ENCODE measurements around the gene CXXC1.
"Not testable (repeated sequence)": the region's sequence is repeated elsewhere in the genome, so short reads cannot be mapped to it uniquely, and the experiment has no call there.

CXXC1 gene

GRCh38 chr18:50298443-50299284, 11.2 kb upstream of the CXXC1 start:
- no peak overlapping the region for H3K9ac ChIP-seq (ENCODE audit: low read depth in 1 of 2, low read length in 2 of 2)
- H3K4me3 ChIP-seq (ENCODE audit: low read length in 2 of 2) = peak overlapping the region; percentile 67 to 79
- no peaks in the 10 kb centered on the region for H3K36me3 ChIP-seq (ENCODE audit: control insufficient read depth in 2 of 2, insufficient read depth in 2 of 2, low read length in 2 of 2)
- H3K27me3 ChIP-seq (ENCODE audit: control insufficient read depth in 2 of 2, insufficient read depth in 2 of 2, low read length in 2 of 2) = peaks cover 0 to 12% of the 10 kb centered on the region in 2 donors
- H3K27ac ChIP-seq (ENCODE audit: low read depth in 2 of 2, low read length in 2 of 2) = no peak overlapping the region
- no peaks in the 10 kb centered on the region for H3K9me3 ChIP-seq (ENCODE audit: control insufficient read depth in 2 of 2, low read length in 2 of 2)
- H3K4me1 ChIP-seq (ENCODE audit: control insufficient read depth in 2 of 2, insufficient read depth in 2 of 2, low read length in 2 of 2) = peaks cover 0 to 3% of the 10 kb centered on the region in 2 donors

GRCh38 chr18:50297621-50298442, 10.3 kb upstream of the CXXC1 start:
- peaks cover 0 to 3% of the 10 kb centered on the region in 2 donors for H3K4me1 ChIP-seq (ENCODE audit: control insufficient read depth in 2 of 2, insufficient read depth in 2 of 2, low read length in 2 of 2)
- H3K9me3 ChIP-seq (ENCODE audit: control insufficient read depth in 2 of 2, low read length in 2 of 2) = no peaks in the 10 kb centered on the region
- H3K4me3 ChIP-seq (ENCODE audit: low read length in 2 of 2) = peak overlapping the region; percentile 67 to 79
- H3K27ac ChIP-seq (ENCODE audit: low read depth in 2 of 2, low read length in 2 of 2) = no peak overlapping the region
- H3K9ac ChIP-seq (ENCODE audit: low read depth in 1 of 2, low read length in 2 of 2) = peak overlapping the region; percentile 26 to 41
- H3K36me3 ChIP-seq (ENCODE audit: control insufficient read depth in 2 of 2, insufficient read depth in 2 of 2, low read length in 2 of 2) = no peaks in the 10 kb centered on the region
- H3K27me3 ChIP-seq (ENCODE audit: control insufficient read depth in 2 of 2, insufficient read depth in 2 of 2, low read length in 2 of 2) = peaks cover 0 to 11% of the 10 kb centered on the region in 2 donors

- Histone ChIP-seq H3K4me1 (ENCODE audit: control insufficient read depth in 2 of 2, insufficient read depth in 2 of 2, low read length in 2 of 2) (peaks cover 0 to 3% of the 10 kb centered on the region in 2 donors), H3K9ac (ENCODE audit: low read depth in 1 of 2, low read length in 2 of 2) (no peak overlapping the region)
Observed at GRCh38 chr18:50293039-50293438, 5.5 kb upstream of the CXXC1 start.

GRCh38 chr18:50289108-50289443, 1.6 kb upstream of the CXXC1 start:
- H3K9me3 ChIP-seq (ENCODE audit: control insufficient read depth in 2 of 2, low read length in 2 of 2) = no peaks in the 10 kb centered on the region
- no peak overlapping the region for H3K9ac ChIP-seq (ENCODE audit: low read depth in 1 of 2, low read length in 2 of 2)
- H3K27ac ChIP-seq (ENCODE audit: low read depth in 2 of 2, low read length in 2 of 2) = no peak overlapping the region
- no peaks in the 10 kb centered on the region for H3K27me3 ChIP-seq (ENCODE audit: control insufficient read depth in 2 of 2, insufficient read depth in 2 of 2, low read length in 2 of 2)
- peaks cover 9 to 14% of the 10 kb centered on the region in 2 donors for H3K4me1 ChIP-seq (ENCODE audit: control insufficient read depth in 2 of 2, insufficient read depth in 2 of 2, low read length in 2 of 2)
- peaks cover 11 to 17% of the 10 kb centered on the region in 2 donors for H3K36me3 ChIP-seq (ENCODE audit: control insufficient read depth in 2 of 2, insufficient read depth in 2 of 2, low read length in 2 of 2)
- no peak overlapping the region for H3K4me3 ChIP-seq (ENCODE audit: low read length in 2 of 2)

More at GRCh38 chr18:50293039-50293438, 5.5 kb upstream of the CXXC1 start:
- H3K27me3 ChIP-seq (ENCODE audit: control insufficient read depth in 2 of 2, insufficient read depth in 2 of 2, low read length in 2 of 2) = no peaks in the 10 kb centered on the region
- H3K27ac ChIP-seq (ENCODE audit: low read depth in 2 of 2, low read length in 2 of 2) = no peak overlapping the region
- H3K4me3 ChIP-seq (ENCODE audit: low read length in 2 of 2) = no peak overlapping the region
- H3K9me3 ChIP-seq (ENCODE audit: control insufficient read depth in 2 of 2, low read length in 2 of 2) = no peaks in the 10 kb centered on the region
- H3K36me3 ChIP-seq (ENCODE audit: control insufficient read depth in 2 of 2, insufficient read depth in 2 of 2, low read length in 2 of 2) = no peaks in the 10 kb centered on the region

- H3K9me3 ChIP-seq (ENCODE audit: control insufficient read depth in 2 of 2, low read length in 2 of 2); H3K27me3 ChIP-seq (ENCODE audit: control insufficient read depth in 2 of 2, insufficient read depth in 2 of 2, low read length in 2 of 2): not testable (repeated sequence)
- H3K4me1 ChIP-seq (ENCODE audit: control insufficient read depth in 2 of 2, insufficient read depth in 2 of 2, low read length in 2 of 2) = peaks cover 9 to 14% of the 10 kb centered on the region in 2 donors
- H3K4me3 ChIP-seq (ENCODE audit: low read length in 2 of 2) = peak overlapping the region; percentile 83 to 99
- peak overlapping the region; percentile 92 to 93 for H3K9ac ChIP-seq (ENCODE audit: low read depth in 1 of 2, low read length in 2 of 2)
- peaks cover 17 to 23% of the 10 kb centered on the region in 2 donors for H3K36me3 ChIP-seq (ENCODE audit: control insufficient read depth in 2 of 2, insufficient read depth in 2 of 2, low read length in 2 of 2)
- H3K27ac ChIP-seq (ENCODE audit: low read depth in 2 of 2, low read length in 2 of 2) = peak overlapping the region; percentile 83 to 87
Observed at GRCh38 chr18:50288348-50289107, 1.0 kb upstream of the CXXC1 start.

- H3K4me1 ChIP-seq (ENCODE audit: control insufficient read depth in 2 of 2, insufficient read depth in 2 of 2, low read length in 2 of 2) = peaks cover 10 to 16% of the 10 kb centered on the region in 2 donors
- no peaks in the 10 kb centered on the region for H3K27me3 ChIP-seq (ENCODE audit: control insufficient read depth in 2 of 2, insufficient read depth in 2 of 2, low read length in 2 of 2)
- H3K9ac ChIP-seq (ENCODE audit: low read depth in 1 of 2, low read length in 2 of 2) = peak overlapping the region; percentile 92 to 93
Observed at GRCh38 chr18:50287028-50287440, 458 bp downstream of the CXXC1 start.

GRCh38 chr18:50286391-50287027, 983 bp downstream of the CXXC1 start:
- no peaks in the 10 kb centered on the region for H3K9me3 ChIP-seq (ENCODE audit: control insufficient read depth in 2 of 2, low read length in 2 of 2)
- peak overlapping the region; percentile 92 to 93 for H3K9ac ChIP-seq (ENCODE audit: low read depth in 1 of 2, low read length in 2 of 2)
- peak overlapping the region; percentile 83 to 99 for H3K4me3 ChIP-seq (ENCODE audit: low read length in 2 of 2)

More at GRCh38 chr18:50287028-50287440, 458 bp downstream of the CXXC1 start:
- Histone ChIP-seq H3K9me3 (ENCODE audit: control insufficient read depth in 2 of 2, low read length in 2 of 2) (no peaks in the 10 kb centered on the region), H3K36me3 (ENCODE audit: control insufficient read depth in 2 of 2, insufficient read depth in 2 of 2, low read length in 2 of 2) (peaks cover 18 to 37% of the 10 kb centered on the region in 2 donors), H3K4me3 (ENCODE audit: low read length in 2 of 2) (peak overlapping the region; percentile 83 to 99), H3K27ac (ENCODE audit: low read depth in 2 of 2, low read length in 2 of 2) (peak overlapping the region; percentile 83 to 87)

GRCh38 chr18:50285631-50286321, 1.7 kb downstream of the CXXC1 start:
- Histone ChIP-seq H3K9me3 (ENCODE audit: control insufficient read depth in 2 of 2, low read length in 2 of 2) (no peaks in the 10 kb centered on the region), H3K36me3 (ENCODE audit: control insufficient read depth in 2 of 2, insufficient read depth in 2 of 2, low read length in 2 of 2) (peaks cover 18 to 37% of the 10 kb centered on the region in 2 donors), H3K4me1 (ENCODE audit: control insufficient read depth in 2 of 2, insufficient read depth in 2 of 2, low read length in 2 of 2) (peaks cover 16 to 21% of the 10 kb centered on the region in 2 donors), H3K9ac (ENCODE audit: low read depth in 1 of 2, low read length in 2 of 2) (no peak overlapping the region), H3K27me3 (ENCODE audit: control insufficient read depth in 2 of 2, insufficient read depth in 2 of 2, low read length in 2 of 2) (no peaks in the 10 kb centered on the region), H3K27ac (ENCODE audit: low read depth in 2 of 2, low read length in 2 of 2) (no peak overlapping the region), H3K4me3 (ENCODE audit: low read length in 2 of 2) (no peak overlapping the region)

More at GRCh38 chr18:50286391-50287027, 983 bp downstream of the CXXC1 start:
- Histone ChIP-seq H3K27me3 (ENCODE audit: control insufficient read depth in 2 of 2, insufficient read depth in 2 of 2, low read length in 2 of 2) (no peaks in the 10 kb centered on the region), H3K4me1 (ENCODE audit: control insufficient read depth in 2 of 2, insufficient read depth in 2 of 2, low read length in 2 of 2) (peaks cover 12 to 19% of the 10 kb centered on the region in 2 donors), H3K36me3 (ENCODE audit: control insufficient read depth in 2 of 2, insufficient read depth in 2 of 2, low read length in 2 of 2) (peaks cover 18 to 37% of the 10 kb centered on the region in 2 donors), H3K27ac (ENCODE audit: low read depth in 2 of 2, low read length in 2 of 2) (peak overlapping the region in 1 of 2 donors; percentile 87)

GRCh38 chr18:50285071-50285470, 2.4 kb downstream of the CXXC1 start:
- Histone ChIP-seq H3K27me3 (ENCODE audit: control insufficient read depth in 2 of 2, insufficient read depth in 2 of 2, low read length in 2 of 2) (no peaks in the 10 kb centered on the region), H3K9ac (ENCODE audit: low read depth in 1 of 2, low read length in 2 of 2) (no peak overlapping the region), H3K9me3 (ENCODE audit: control insufficient read depth in 2 of 2, low read length in 2 of 2) (no peaks in the 10 kb centered on the region), H3K27ac (ENCODE audit: low read depth in 2 of 2, low read length in 2 of 2) (no peak overlapping the region), H3K36me3 (ENCODE audit: control insufficient read depth in 2 of 2, insufficient read depth in 2 of 2, low read length in 2 of 2) (peaks cover 18 to 39% of the 10 kb centered on the region in 2 donors), H3K4me3 (ENCODE audit: low read length in 2 of 2) (no peak overlapping the region), H3K4me1 (ENCODE audit: control insufficient read depth in 2 of 2, insufficient read depth in 2 of 2, low read length in 2 of 2) (peaks cover 23 to 28% of the 10 kb centered on the region in 2 donors)

All from mucosa of rectum (tissue), 2 donors.